HG02588 (cell line): ENCODE results near the gene SIX1.

Experiments
- ATAC-seq: cut with Tn5 transposase; IDR thresholded peaks from one replicate; pipeline ENCODE4 v1.9.1; 2021; ENCODE audit warnings: mild to moderate bottlenecking, moderate library complexity; ENCODE audit not compliant: unreplicated experiment

SIX1 gene

GRCh38 chr14:60655898-60656685, 6.8 kb upstream of the SIX1 start:
- no peak for ATAC-seq

GRCh38 chr14:60655119-60655897, 6.0 kb upstream of the SIX1 start:
- no peak for ATAC-seq

GRCh38 chr14:60654334-60654821, 5.1 kb upstream of the SIX1 start:
- no peak for ATAC-seq

DNA sequence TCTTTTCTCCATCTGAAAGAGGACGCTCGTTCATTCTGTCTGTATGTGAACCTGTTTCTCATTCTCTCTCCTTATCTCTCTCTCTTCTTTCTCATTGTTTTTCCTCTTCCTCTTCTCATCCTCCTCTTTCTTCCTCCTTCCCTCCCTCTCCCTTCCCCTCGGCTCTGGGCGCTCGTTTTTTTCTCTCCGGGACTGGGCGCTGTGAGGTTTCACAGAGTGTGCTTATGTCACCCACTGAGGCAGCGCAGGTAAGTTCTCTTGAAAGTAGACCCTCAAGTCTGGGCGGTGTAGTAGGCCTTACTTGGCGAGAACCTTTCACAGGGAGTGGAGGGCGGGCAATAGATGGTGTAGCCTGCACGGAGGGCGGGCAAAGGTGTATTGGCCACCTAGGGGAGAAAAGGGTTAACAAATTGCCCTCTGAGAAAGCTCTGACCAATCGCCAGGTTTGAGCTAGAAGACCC, 4.5 kb upstream of the SIX1 start:
- ATAC-seq: no peak

DNA sequence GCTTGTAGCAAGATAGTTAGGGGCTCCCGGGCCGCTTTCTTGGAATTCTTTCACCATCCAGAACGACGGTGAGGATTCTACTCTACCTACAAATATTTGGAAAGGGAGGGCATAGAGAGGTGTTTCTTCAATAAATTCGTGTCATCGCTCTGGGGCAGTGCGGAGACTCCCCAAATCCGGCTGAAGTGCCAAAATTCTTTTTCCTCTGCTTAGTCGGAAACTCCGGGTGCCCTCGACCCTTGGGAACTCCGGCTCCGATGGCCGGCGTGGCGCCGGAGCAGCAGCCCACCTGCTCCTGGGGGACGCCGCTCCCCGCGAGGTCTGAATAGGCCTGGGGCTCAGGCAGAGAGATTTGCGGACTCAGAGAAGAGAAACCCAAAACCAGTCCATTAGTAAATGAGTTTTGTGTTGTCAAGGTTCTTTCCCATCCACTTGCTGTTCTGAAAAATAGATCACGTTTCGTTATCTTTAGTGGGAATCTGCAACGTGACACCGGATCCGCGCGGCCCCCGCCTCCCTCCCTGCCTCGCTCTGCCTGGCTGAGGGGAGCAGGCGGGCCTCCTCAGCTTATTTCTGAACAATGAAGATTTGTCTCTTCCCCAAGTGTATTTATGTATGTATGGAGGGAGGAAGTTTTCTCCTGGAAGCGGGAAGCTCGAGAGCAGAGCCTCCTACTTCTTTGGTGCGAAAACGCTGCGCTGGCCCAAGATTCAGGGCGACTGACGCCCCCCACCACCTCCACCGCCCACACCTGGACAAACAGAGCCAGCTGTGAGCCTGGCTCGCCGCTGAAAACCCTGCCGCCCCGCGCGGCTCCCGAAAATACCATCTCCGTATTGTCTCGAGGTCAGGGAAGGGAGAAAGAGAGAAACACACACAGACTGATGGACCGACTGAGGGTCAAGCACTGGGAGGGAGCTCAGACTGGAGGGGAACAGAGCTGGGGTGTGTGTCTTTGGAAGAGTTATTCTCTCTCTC, 3.7 kb upstream of the SIX1 start:
- ATAC-seq: no peak

- no peak for ATAC-seq
Measured at GRCh38 chr14:60651796-60652673, 2.8 kb upstream of the SIX1 start.

GRCh38 chr14:60651086-60651795, 2.0 kb upstream of the SIX1 start:
- no peak for ATAC-seq

- no peak for ATAC-seq
Measured at GRCh38 chr14:60650373-60650961, 1.2 kb upstream of the SIX1 start.

- ATAC-seq: no peak
Measured at GRCh38 chr14:60649875-60650372, 647 bp upstream of the SIX1 start.

GRCh38 chr14:60648249-60648933, 886 bp downstream of the SIX1 start:
- ATAC-seq: no peak

DNA sequence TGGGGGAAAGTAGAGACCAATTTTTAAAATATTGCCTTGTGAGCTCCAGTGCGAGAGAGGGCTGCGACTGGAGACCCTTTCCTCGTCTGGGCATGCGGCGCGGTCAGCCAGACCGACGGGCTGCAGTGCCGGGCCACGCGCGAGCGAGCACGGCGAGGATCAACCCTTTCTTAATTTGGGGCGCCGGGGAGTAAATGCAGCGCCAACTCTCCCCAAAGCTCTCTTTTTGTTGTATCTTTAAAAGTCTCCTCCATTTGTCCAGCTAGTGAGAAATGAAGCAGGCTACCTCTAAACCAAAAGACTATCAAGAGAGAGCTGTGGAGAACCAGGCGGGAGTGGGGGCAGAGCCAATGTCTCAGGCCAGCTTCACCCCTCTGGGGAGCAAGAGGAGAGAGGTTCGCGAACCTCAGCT, 1.4 kb downstream of the SIX1 start:
- no peak for ATAC-seq

GRCh38 chr14:60647081-60647836, 2.0 kb downstream of the SIX1 start:
- no peak for ATAC-seq

- ATAC-seq: no peak
Measured at GRCh38 chr14:60646226-60646818, 3.0 kb downstream of the SIX1 start.

DNA sequence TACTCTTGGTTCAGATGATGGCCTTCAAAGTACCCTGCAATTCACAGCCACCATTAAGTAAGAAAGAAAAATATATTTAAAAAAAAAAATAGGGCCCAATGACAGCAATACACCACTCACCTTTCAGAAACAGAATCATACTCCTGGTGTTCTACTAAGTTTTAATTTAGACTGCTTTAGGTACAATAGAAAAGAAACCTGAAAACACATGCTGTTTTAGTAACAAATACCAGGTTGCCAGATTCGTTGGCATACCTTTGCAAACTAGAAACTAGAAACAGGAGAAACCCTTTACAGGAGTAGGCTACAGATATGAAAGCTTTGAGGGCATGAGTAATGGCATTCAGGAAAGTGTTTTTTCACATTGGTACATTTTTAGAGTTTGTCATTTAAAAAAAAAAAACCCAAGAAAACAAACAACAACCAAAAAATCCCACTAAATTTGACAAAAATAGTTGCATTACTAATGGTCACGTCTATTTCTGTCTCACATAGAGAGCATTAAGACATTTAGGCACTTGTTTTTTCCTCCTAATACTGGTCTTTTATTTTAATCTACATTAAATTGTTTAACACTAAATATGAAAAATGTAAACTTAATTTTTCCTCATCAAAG, 4.0 kb downstream of the SIX1 start:
- no peak for ATAC-seq

- ATAC-seq: no peak
Measured at GRCh38 chr14:60644666-60645065, 4.6 kb downstream of the SIX1 start.

DNA sequence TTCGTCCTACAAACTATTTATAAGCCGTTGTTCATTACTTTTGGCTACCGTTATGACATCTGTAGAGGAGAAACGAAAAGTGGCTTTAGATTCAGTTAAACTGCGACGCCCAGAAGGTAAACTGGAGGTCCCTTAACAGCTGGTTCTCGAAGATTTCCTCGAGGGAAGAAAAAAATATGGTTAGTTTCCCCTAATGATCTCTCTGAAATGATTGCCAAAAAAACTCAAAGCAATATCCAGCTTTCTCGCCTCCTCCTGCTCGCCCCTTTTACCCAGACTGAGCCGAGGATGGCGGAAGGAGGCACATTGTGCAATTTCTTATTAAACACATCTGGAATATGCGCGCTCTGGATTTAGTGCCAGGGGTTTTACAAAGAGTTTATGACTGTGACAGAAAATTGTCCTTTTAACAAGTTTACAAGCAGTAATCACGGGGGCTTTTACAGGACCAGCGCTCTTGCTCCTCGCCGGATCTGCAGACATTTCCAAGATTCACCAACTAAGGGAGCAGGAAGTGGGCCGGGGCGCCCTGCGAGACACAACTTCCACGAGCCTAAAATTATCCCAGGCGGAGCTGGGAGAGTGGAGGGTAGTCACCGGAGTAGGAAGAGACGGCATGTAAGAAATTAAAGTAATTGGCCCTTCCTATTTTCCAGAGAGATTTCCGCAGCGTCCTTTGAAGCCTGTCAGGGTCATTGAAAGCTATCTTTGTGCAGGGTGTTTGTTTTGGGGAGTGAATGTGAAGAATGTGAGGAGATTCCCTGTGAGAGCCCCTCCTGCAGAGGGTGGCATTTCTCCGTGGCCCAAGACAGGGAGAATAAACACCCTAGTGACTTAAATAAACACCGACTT, 5.6 kb downstream of the SIX1 start:
- no peak for ATAC-seq
